Fibroblast of pulmonary artery (primary cell): ENCODE data around the gene FXYD7.
A peak's percentile ranks its signal among the peaks of the same experiment; 100 is the strongest.

Experiments used
- DNase-seq: peaks from one replicate; pipeline ENCODE4 v3.0.0-alpha.2; 2010; ENCODE audit warnings: low read depth
- H3K4me3 ChIP-seq: replicated peaks from 2 replicates; pipeline ENCODE4 v1.5.1; 2011; ENCODE audit warnings: low read depth, mild to moderate bottlenecking, control low read depth, low read length, moderate library complexity
- TF ChIP-seq, protein P1 (sequence below): IDR thresholded peaks from 2 replicates; pipeline ENCODE4 v1.5.1; 2011; ENCODE audit warnings: mild to moderate bottlenecking, control low read depth, low read length, inconsistent platforms; ENCODE audit errors: missing control alignments

FXYD7 gene

DNA sequence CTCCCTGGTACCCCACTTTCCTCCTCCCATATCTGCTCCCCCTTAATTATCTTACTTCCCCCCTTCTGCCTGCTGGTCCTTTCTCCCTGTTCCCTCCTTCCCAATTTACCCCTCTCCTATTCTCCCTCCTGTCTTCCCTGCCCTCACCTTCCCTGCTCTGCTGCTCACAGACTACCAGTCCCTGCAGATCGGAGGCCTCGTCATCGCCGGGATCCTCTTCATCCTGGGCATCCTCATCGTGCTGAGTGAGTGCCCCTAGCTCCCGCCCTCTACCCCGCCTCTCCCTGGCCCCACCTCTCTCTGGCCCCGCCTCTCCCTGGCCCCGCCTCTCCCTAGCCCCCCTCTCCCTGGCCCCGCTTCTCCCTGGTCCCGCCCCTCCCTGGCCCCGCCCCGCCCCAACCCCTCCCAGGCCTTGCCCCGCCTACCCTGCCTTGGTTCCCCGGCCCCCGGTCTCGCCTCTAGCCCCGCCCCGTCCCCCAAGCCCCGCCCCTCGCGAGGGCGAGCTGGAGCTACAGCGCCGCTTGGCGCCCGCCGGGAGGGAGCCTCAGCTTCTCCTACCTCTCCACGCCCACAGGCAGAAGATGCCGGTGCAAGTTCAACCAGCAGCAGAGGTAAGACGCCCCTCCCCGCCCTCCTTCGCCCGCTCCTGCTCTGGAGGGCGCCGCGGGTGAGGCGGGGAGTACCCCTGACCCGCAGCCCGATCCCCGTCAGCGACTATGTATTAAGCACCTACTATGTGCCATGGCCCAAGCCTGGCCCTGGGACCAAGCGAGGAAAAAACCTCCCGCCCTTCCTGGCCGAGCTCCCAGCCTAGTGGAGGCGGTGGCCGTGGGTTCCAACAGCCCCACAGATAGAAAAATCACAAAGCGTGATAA, 1.9 kb upstream of the FXYD7 start:
- DNase-seq: peak; percentile 89
- TF ChIP-seq, protein P1, sequence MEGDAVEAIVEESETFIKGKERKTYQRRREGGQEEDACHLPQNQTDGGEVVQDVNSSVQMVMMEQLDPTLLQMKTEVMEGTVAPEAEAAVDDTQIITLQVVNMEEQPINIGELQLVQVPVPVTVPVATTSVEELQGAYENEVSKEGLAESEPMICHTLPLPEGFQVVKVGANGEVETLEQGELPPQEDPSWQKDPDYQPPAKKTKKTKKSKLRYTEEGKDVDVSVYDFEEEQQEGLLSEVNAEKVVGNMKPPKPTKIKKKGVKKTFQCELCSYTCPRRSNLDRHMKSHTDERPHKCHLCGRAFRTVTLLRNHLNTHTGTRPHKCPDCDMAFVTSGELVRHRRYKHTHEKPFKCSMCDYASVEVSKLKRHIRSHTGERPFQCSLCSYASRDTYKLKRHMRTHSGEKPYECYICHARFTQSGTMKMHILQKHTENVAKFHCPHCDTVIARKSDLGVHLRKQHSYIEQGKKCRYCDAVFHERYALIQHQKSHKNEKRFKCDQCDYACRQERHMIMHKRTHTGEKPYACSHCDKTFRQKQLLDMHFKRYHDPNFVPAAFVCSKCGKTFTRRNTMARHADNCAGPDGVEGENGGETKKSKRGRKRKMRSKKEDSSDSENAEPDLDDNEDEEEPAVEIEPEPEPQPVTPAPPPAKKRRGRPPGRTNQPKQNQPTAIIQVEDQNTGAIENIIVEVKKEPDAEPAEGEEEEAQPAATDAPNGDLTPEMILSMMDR: peak; percentile 38
- peak overlapping the region; percentile 17 for H3K4me3 ChIP-seq

DNA sequence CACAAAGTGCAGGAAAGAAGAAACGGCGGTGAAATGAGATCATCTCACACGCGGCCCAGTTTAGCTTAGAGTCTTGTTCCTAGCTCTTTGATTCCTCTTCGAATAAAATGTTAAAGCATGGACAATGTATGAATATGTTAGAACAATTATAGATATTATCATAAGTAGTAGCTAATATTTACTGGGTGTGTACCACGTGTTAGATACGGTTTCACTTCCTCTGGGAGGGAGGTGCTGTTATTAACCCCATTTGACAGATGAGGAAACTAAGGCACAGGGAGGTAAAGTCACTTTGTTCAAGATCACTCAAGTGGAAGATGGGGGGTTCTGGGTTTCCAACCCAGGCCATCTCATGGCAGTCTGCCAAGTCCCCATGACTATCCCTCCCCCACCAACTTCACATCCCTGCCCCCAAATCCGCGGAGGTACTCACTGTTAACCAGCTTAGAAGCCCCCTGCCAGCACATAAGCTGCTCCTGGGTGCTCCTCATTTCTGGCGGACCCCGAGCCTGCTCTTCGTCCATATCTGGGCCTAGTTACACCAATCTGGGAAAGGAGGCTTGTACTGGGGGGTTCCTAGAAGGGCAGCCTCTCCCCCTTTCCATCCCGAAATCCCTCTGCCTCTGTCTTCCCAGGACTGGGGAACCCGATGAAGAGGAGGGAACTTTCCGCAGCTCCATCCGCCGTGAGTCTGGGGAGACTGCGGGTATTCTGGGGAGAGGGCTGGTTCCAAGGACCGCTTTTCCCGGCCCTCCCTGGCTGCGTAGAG, 1.0 kb upstream of the FXYD7 start:
- TF ChIP-seq, protein P1: no peak
- no peak overlapping the region for H3K4me3 ChIP-seq
- DNase-seq: no peak

DNA sequence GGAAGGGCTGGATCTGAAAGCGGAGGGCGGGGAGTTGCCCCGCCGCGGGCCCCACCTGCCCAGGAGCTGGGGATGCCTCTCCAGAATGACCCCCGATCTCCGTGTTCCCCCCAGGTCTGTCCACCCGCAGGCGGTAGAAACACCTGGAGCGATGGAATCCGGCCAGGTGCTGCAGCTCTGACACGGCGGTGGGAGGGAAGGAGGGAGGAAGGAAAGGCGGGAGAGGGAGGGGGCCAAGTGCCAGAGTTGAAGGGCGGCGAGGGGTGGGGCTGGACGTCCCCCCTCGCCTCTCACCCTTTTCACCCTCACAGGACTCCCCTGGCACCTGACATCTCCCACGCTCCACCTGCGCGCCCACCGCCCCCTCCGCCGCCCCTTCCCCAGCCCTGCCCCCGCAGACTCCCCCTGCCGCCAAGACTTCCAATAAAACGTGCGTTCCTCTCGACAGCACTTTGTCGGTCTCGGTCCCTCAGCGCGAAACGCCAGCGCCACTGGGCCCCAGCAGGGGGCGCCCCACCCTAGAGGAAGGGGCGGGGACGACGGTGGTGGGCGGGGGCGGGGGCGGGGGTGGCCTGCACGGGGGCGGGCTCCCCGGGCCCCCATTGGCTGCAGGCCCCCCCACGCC, 337 bp upstream of the FXYD7 start:
- peak; percentile 52 for DNase-seq
- TF ChIP-seq, protein P1: peak; percentile 38
- H3K4me3 ChIP-seq: no peak overlapping the region

DNA sequence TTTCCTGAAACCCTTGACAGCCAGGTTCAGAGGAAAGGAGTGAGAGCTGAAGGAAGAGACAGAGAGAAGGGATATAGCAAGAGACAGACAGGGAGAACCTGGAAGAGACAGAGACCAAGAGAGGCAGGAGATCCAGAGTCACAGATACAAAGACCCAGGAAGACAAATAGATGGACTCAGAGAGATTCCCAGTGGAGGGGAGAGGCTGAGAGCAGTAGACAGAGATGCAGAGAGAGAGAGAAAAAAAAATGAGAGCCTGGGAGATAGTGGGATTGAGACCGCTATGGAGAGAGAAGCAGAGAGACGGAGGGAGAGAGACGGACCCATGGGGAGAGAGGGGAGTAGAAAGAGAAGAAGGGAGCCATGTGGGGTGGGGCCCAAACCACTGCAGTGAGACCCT, 763 bp downstream of the FXYD7 start:
- no peak for DNase-seq
- H3K4me3 ChIP-seq: no peak overlapping the region
- TF ChIP-seq, protein P1: no peak

DNA sequence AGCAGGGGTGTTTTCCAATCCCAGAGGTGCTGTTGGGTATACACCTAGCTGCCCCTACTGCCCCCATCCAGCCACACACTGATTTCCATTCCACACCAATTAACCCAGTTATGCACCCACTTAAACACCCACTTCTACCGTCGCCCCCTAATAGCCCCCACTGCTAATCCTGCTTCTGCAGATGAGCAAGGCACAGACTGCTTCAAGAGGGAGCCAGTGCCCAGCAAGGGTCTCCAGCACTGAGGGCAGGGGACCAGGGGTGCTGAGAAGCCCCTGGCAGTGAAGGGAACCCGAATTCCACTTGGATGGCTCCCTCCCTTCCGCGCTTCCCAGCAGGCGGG, 1.2 kb downstream of the FXYD7 start:
- DNase-seq: no peak
- H3K4me3 ChIP-seq: no peak overlapping the region
- TF ChIP-seq, protein P1: no peak

DNA sequence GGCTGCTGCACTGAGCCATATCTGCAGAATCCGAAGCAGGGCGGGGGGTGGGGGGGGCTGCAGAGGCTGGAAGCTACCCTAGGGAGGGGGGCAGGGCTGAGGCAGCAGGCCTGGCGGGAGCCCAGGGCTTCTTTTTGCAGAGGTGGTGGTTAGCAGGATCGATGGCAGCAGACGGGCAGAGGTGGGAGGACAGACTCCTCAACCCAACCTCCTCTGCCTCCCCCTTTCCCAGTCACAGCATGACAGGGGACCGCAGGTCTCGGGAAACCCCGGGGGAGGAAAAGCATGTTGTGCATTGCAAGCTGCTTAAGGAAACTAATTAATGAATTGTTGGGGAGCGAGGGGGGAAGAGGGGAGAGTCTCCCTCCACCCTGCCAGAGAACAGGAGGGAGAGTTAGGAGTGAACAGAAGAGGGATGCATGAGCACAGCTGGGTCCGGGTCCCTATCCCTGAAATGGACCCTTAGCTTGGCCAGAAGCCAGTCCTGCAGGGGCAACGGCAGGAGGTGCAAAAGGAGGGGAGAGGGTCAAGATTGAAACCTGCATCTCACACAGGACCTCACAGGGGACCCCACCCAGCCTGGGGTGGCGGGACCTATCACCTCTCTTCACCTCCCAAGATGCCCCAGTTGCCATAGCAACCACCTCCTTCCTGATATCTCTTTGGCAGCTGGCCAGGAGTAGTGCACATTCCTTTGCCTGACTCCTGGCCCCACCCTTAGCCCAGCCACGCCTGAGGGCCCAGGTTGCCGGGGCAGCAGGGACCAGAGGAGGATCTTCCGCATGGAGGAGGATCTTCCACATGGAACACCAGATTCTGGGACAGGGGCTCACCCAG, 1.8 kb downstream of the FXYD7 start:
- TF ChIP-seq, protein P1: no peak
- H3K4me3 ChIP-seq: no peak overlapping the region
- no peak for DNase-seq
